PC-3 (cell line): ENCODE measurements around the gene PRTG.

Experiments
- EZH2phosphoT487 ChIP-seq: fragments of 300-600 bp; sonication (generic); IDR thresholded peaks from 2 replicates; pipeline ENCODE4 v1.6.1; 2018; ENCODE audit warnings: mild to moderate bottlenecking, antibody characterized with exemption, low read length, borderline replicate concordance
- TF ChIP-seq, protein P1 (sequence below): fragments of 300-600 bp; sonication (generic); conservative IDR thresholded peaks from 2 replicates; pipeline ENCODE4 v1.5.1; 2017; ENCODE audit warnings: antibody characterized with exemption, low read depth, mild to moderate bottlenecking, low read length

DNA sequence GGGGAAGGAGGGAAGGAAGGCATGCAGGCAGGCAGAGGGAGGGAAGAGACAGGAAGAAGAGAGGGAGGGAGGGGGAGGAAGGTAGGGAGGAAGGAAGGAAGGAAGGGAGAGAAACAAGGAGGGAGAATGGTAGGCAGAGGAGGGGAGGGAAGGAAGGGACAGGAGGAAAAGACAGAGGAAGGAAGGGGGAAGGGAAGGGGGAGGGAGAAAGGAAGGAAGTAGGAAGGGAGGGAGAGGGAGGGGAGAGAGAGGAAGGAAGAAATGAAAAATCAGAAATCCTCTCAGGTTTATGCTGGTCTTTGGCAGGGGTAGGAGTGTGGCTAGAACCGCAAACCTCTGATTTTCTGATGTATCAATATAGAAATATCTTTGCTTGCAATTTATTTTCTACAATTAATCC lies 4.2 kb downstream of the PRTG start:
- no peak for TF ChIP-seq EZH2phosphoT487
- TF ChIP-seq, protein P1, sequence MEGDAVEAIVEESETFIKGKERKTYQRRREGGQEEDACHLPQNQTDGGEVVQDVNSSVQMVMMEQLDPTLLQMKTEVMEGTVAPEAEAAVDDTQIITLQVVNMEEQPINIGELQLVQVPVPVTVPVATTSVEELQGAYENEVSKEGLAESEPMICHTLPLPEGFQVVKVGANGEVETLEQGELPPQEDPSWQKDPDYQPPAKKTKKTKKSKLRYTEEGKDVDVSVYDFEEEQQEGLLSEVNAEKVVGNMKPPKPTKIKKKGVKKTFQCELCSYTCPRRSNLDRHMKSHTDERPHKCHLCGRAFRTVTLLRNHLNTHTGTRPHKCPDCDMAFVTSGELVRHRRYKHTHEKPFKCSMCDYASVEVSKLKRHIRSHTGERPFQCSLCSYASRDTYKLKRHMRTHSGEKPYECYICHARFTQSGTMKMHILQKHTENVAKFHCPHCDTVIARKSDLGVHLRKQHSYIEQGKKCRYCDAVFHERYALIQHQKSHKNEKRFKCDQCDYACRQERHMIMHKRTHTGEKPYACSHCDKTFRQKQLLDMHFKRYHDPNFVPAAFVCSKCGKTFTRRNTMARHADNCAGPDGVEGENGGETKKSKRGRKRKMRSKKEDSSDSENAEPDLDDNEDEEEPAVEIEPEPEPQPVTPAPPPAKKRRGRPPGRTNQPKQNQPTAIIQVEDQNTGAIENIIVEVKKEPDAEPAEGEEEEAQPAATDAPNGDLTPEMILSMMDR = no peak
